Breast epithelium (tissue), 4 donors: ENCODE data around the gene CD44. TPM values are rescaled to one million over a fixed set of nuclear protein-coding genes. Genes with fewer than 3 reads are reported as not detected.
A peak's percentile ranks its signal among the peaks of the same experiment; 100 is the strongest.

Experiments used
- DNase-seq, 2 donors: peaks; one replicate each; pipeline ENCODE4 v3.0.0-alpha.2; 2019; ENCODE audit warnings: low spot score in 2 of 2
- H3K27ac ChIP-seq, 2 donors: fragments of 200-600 bp; sonication (generic) in 1 of 2; one replicate each; pipeline ENCODE4 v1.5.1; 2016 to 2019; ENCODE audit warnings: mild to moderate bottlenecking in 1 of 2
- H3K27me3 ChIP-seq, 2 donors: fragments of 200-600 bp; sonication (generic) in 1 of 2; one replicate each; pipeline versions ENCODE4 v1.5.1 to v1.6.0; 2017 to 2019; ENCODE audit warnings: control low read depth in 1 of 2, mild to moderate bottlenecking in 1 of 2
- H3K36me3 ChIP-seq: fragments of 200-600 bp; one replicate; pipeline ENCODE4 v1.5.1; 2019
- H3K4me1 ChIP-seq, 2 donors: fragments of 200-600 bp; sonication (generic); one replicate each; pipeline ENCODE4 v1.5.1; 2016 to 2019; ENCODE audit warnings: control low read depth in 1 of 2
- H3K4me3 ChIP-seq, 3 donors: fragments of 200-600 bp; sonication (generic); 1 replicate in 2 of 3; 2 replicates in 1 of 3; pipeline ENCODE4 v1.5.1; 2016 to 2019; ENCODE audit warnings: mild to moderate bottlenecking in 3 of 3, moderate library complexity in 2 of 3
- H3K9me3 ChIP-seq, 2 donors: fragments of 200-600 bp; sonication (generic) in 1 of 2; one replicate each; pipeline ENCODE4 v1.5.1; 2016 to 2019; ENCODE audit warnings: control low read depth in 1 of 2
- POLR2A ChIP-seq: fragments of 450-650 bp; IDR thresholded peaks from one replicate; pipeline ENCODE4 v1.6.1; 2016; ENCODE audit warnings: antibody characterized with exemption, mild to moderate bottlenecking, moderate library complexity
- POLR2AphosphoS5 ChIP-seq, 3 donors: sonication (generic); formaldehyde crosslinking; IDR thresholded peaks; one replicate each; pipeline ENCODE4 v1.6.1; 2017; ENCODE audit warnings: antibody characterized with exemption in 3 of 3
- intact Hi-C: fragments of 100-400 bp; cut with DNase I; formaldehyde crosslinking; loops from one replicate; pipeline ENCODE4 v1.15.1; 2023; ENCODE audit warnings: low total_unique reads
- total RNA-seq, 3 donors: library from RNA; depleted of rRNA; stranded (reverse); fragments of >200 nt; gene quantifications; one replicate each; pipeline ENCODE4 v1.1.0, GENCODE V29; 2016
- TF ChIP-seq, protein P1 (sequence below), 3 donors: fragments of 450-650 bp; IDR thresholded peaks; one replicate each; pipeline ENCODE4 v1.5.1; 2016 to 2017; ENCODE audit warnings: antibody characterized with exemption in 3 of 3, mild to moderate bottlenecking in 3 of 3, moderate library complexity in 3 of 3

Gene CD44
- total RNA-seq, 3 donors from 2014 or later, result 255 to 348 (median 269) TPM

GRCh38 chr11:35112056-35112845, 26.7 kb upstream of the CD44 start:
- Histone ChIP-seq H3K27ac (peak overlapping the region; percentile 79 to 83), H3K9me3 (no peaks in the 10 kb centered on the region), H3K36me3 (no peaks in the 10 kb centered on the region), H3K4me3 (no peak overlapping the region), H3K27me3 (no peaks in the 10 kb centered on the region), H3K4me1 (peaks cover 0 to 14% of the 10 kb centered on the region in 2 donors)
- intact Hi-C loops, result no loop called here
- TF ChIP-seq POLR2A (no peak), POLR2AphosphoS5 (IDR thresholded peaks at IDR 0.05) (no peak)
- TF ChIP-seq, protein P1, sequence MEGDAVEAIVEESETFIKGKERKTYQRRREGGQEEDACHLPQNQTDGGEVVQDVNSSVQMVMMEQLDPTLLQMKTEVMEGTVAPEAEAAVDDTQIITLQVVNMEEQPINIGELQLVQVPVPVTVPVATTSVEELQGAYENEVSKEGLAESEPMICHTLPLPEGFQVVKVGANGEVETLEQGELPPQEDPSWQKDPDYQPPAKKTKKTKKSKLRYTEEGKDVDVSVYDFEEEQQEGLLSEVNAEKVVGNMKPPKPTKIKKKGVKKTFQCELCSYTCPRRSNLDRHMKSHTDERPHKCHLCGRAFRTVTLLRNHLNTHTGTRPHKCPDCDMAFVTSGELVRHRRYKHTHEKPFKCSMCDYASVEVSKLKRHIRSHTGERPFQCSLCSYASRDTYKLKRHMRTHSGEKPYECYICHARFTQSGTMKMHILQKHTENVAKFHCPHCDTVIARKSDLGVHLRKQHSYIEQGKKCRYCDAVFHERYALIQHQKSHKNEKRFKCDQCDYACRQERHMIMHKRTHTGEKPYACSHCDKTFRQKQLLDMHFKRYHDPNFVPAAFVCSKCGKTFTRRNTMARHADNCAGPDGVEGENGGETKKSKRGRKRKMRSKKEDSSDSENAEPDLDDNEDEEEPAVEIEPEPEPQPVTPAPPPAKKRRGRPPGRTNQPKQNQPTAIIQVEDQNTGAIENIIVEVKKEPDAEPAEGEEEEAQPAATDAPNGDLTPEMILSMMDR (IDR thresholded peaks at IDR 0.05), result no peak
- DNase-seq, result peak in 1 of 2 donors; percentile 27

- no peaks in the 10 kb centered on the region for H3K27me3 ChIP-seq
- H3K9me3 ChIP-seq, result no peaks in the 10 kb centered on the region
- H3K27ac ChIP-seq, result peak overlapping the region; percentile 79 to 83
- DNase-seq, result no peak
- intact Hi-C loops, result no loop called here
- H3K36me3 ChIP-seq, result no peaks in the 10 kb centered on the region
- H3K4me3 ChIP-seq, result no peak overlapping the region
- peaks cover 0 to 14% of the 10 kb centered on the region in 2 donors for H3K4me1 ChIP-seq
- TF ChIP-seq, protein P1 (IDR thresholded peaks at IDR 0.05), result no peak
- TF ChIP-seq POLR2A (no peak), POLR2AphosphoS5 (IDR thresholded peaks at IDR 0.05) (no peak)
Observed at GRCh38 chr11:35112846-35113105, 26.2 kb upstream of the CD44 start.

DNA sequence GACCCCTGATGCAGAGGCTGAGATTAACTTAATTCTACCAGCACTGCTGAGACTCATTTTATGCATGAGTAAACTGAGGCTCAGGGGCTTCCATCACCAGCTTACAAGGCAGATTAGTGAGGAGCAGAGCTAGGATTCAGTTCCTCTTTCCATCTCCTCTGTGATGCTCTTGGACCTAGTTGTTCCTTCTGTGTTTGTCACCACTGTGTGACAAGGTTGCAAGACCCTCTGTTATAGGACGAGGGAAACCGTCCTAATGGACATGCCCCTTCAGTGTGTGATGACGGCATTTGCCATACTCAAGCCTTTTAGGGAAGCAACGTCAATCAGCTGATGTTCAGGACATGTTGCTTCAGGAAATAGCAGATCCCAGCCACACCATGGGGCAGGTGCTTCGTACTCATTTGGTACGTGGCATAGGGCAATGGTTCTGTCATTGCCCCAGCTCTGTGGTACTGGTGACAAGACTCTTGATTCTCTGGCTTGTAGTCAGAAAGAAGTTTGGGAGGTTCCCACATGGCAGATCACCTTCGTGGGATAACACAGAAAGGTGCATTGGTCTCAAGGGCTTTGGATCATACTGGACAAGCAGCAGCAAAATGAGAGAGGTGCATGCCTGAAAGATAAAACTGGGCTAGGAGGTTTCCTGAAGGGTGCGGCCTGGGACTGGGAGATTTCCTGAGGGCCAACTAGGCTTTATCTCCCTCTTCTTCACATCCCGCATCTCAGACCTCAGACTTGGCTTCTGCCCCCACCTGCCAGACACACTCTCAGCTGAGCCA, 23.9 kb upstream of the CD44 start:
- no peaks in the 10 kb centered on the region for H3K27me3 ChIP-seq
- H3K36me3 ChIP-seq, result no peaks in the 10 kb centered on the region
- intact Hi-C loops, result no loop called here
- TF ChIP-seq POLR2AphosphoS5 (IDR thresholded peaks at IDR 0.05) (no peak), POLR2A (no peak)
- TF ChIP-seq, protein P1 (IDR thresholded peaks at IDR 0.05), result no peak
- H3K9me3 ChIP-seq, result no peaks in the 10 kb centered on the region
- no peak overlapping the region for H3K27ac ChIP-seq
- DNase-seq, result no peak
- H3K4me3 ChIP-seq, result no peak overlapping the region
- H3K4me1 ChIP-seq, result peaks cover 0 to 14% of the 10 kb centered on the region in 2 donors

DNA sequence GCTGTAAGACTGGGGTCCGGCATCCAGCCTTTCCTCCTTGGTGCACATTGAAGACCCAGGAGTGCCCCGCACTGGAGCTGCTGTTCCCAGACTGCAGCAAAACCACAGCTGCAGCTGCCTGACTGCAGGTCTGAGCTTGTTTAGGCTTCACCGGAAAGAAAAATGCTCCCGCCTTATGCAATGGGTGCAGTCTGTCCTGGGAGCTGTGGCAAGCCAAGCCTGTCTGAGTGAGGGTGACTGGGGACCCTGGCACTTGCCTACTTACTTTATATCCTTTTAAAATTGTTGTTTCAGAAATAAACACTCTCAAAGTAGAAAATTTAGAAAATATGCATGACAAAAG, 23.3 kb upstream of the CD44 start:
- H3K4me1 ChIP-seq, result peaks cover 0 to 13% of the 10 kb centered on the region in 2 donors
- TF ChIP-seq POLR2AphosphoS5 (IDR thresholded peaks at IDR 0.05), result no peak
- no peak for TF ChIP-seq POLR2A
- TF ChIP-seq, protein P1 (IDR thresholded peaks at IDR 0.05), result no peak
- no peak for DNase-seq
- no peaks in the 10 kb centered on the region for H3K36me3 ChIP-seq
- H3K27me3 ChIP-seq, result no peaks in the 10 kb centered on the region
- intact Hi-C loops, result no loop called here
- H3K27ac ChIP-seq, result no peak overlapping the region
- H3K9me3 ChIP-seq, result no peaks in the 10 kb centered on the region
- H3K4me3 ChIP-seq, result no peak overlapping the region

DNA sequence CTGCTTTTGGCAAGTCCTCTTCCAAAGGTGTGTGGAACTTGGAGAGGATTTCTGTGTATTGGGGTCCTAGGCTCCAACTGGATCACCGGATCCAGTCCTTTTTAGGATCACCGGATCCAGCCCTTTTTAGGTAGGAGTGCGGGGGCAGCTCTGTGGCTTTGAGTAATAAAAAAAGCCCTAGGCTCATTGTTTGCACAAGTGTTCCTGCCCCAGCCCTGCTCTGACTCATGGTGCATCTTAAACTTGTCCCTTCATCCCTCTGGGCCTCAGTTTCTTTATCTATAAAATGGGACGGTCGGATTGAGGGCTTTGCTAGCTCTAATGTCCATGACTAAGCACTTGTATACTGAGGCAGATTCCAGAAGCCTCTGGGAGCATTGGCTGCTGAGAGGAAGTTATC, 22.7 kb upstream of the CD44 start:
- no peak for TF ChIP-seq POLR2A
- TF ChIP-seq, protein P1 (IDR thresholded peaks at IDR 0.05), result no peak
- TF ChIP-seq POLR2AphosphoS5 (IDR thresholded peaks at IDR 0.05), result no peak
- H3K4me3 ChIP-seq, result no peak overlapping the region
- no peaks in the 10 kb centered on the region for H3K27me3 ChIP-seq
- H3K27ac ChIP-seq, result peak overlapping the region; percentile 15 to 40
- H3K9me3 ChIP-seq, result no peaks in the 10 kb centered on the region
- intact Hi-C loops, result no loop called here
- DNase-seq, result no peak
- peaks cover 0 to 7% of the 10 kb centered on the region in 2 donors for H3K4me1 ChIP-seq
- no peaks in the 10 kb centered on the region for H3K36me3 ChIP-seq
